NCI-H128 (cell line): ENCODE data around the gene OR51Q1.

ENCODE experiments used
- DNase-seq: peaks from one replicate; lab custom pipeline; 2025; ENCODE audit not compliant: unreplicated experiment; lab: John Stamatoyannopoulos, UW

Gene OR51Q1, protein sequence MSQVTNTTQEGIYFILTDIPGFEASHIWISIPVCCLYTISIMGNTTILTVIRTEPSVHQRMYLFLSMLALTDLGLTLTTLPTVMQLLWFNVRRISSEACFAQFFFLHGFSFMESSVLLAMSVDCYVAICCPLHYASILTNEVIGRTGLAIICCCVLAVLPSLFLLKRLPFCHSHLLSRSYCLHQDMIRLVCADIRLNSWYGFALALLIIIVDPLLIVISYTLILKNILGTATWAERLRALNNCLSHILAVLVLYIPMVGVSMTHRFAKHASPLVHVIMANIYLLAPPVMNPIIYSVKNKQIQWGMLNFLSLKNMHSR

DNA sequence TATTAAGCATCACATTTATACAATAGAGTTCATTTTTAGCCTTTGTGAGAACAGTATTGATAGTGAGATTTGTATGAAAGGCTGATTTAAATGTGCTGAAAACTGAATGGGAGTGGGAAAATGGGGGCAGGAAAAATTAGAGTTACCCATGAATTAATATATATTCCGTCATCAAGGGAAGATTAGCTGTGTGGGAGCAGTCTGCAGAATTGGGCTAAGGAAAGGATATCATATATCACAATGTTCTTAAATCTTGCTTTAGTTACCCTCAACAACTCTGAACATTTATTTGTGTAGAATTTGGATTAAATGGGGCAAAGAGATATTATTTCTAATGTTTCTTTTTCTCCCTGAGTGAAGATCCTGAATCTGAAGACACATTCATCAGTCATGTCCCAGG lies at the start of gene OR51Q1:
OR51Q1 (plus strand) TSS at position 301 of the 400 bp plus-strand sequence; CDS start at position 391, 90 bp downstream.
- DNase-seq, result no peak

DNA sequence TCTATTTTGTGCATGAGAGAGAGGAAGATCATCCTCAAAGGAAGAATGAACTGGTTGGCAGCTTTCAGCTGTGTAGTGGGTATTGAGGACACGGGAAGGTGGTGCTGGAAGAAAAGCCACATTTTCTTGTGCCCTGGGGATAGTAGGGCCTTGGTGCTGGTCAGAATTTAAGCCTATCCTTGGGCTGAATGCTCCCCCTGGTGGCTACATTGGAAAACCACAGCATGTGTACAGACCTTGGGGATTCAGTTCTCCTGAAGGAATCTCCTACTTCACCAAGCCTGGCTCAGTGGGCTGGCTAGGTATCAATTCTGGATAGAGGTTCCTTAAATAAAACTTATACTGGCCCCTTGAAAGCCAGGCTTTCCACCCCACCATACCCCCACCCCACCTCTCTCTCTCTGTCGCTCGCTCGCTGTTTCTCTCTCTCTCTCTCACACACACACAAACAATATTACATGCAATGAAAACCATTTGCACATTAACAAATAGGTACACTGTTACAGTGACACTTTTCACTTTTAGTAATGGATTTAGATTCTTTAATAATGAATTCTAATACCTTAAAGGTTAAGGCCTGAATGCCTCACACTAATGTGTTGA lies 41.1 kb upstream of the OR51Q1 start:
- no peak for DNase-seq

DNA sequence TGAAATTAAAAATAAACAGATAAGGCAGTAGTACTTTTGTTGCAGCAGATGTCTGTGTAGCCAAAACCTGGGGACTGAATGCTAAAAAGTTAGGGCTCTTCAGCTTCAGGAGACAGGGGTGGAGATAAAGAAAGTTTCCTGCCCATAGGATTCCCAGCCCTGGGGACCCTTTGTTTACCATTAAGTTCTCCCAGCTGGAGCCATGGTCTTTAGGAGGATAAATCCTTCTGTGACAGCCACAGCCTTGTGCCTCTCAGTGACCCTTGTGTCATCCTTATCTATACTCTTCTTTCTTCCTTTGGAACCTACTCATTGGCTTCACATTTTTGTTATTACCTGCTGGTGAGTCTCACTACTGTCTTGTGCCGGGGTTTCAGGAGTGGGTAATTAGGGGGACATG lies 38.3 kb upstream of the OR51Q1 start, which contains the start of gene OR51M1:
OR51M1 (plus strand) TSS at position 237 of the 400 bp plus-strand sequence. CDS start 5,587 bp downstream, outside the sequence.
- DNase-seq, result no peak

DNA sequence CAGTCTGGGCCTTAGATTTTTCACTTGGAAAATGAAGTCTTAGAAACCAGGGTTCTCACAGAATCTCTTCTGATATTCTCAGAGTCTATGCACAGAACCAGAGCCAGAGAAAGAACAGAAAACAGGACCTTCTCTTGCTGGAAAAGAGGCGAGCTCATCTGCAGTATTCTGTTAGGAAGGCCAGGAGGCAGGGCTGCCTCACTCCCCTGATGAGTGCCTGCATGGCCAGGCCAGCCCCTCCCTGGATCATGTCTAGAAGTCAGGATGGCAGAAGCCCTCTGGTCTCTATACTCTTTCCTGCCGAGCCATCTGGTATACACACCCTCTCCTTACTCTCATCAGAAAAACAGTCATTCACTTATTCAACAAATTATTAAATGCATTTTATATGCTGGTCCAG lies 37.6 kb upstream of the OR51Q1 start:
- no peak for DNase-seq

DNA sequence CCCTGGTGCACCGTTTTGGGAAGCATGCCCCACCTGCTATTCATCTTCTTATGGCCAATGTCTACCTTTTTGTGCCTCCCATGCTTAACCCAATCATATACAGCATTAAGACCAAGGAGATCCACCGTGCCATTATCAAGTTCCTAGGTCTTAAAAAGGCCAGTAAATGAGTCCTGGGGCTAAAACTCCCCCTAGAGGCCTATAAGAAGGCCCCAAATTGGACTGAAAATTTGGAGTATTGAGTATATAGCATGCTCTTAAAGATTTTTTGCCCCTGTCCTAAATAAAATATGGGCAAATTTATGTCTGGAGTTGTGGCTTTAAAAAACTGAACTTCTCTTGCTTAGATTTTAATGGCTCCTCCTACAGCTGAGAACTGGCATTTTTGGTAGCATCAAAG lies 31.7 kb upstream of the OR51Q1 start:
- DNase-seq, result no peak

DNA sequence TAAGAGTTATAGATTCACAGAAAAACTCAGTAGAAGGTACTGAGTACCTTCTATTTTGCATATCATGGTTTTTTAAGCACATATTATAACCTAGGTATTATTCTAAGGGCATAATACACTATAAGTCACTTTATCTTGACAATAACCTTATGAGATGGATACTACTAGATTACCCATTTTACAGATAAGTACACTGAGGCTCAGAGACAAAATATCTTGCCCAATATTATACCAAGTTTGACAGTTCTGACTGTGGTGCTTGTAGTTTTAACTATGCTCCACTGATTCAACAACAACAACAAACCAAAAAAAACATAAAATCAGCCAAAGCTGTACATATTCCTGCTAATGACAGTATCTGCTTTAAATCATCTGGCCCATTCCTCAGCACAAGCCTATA lies 27.8 kb upstream of the OR51Q1 start:
- DNase-seq, result no peak

DNA sequence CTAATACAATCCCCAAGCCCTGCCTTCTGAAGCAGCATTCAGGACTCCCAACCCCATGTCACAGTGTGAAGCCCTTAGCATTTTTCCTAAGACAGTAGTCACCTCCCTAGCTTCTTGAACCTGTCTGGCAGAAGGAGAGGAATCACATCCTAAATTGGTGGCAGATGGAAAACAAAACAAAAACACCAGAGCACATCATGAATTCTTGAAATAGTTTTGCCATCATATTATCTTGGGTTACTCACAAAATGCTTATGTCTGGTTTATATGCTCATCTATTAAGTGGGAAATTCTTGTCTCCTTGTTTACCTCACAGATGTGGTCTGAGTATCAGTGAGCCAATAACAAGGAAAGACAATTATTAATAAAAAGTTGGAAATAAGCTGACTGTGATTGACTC lies 23.0 kb upstream of the OR51Q1 start:
- DNase-seq, result no peak

DNA sequence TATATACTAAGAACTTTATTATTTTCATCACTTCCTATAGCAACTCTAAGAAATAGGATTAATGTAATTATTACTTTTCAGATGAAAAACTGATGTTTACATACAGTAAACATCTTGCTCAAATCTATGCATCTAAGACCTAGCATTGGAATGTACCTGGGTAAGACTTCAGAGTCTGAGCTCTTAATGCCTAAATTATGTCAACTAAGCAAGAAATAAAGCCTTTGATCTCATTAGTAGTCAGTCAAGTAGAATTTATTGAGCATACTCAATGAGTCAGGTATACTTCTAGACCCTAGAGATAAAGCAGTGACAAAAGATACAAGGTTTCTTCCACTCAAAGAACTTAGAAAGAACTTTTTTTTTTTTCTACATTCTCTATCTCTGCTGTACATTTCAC lies 16.7 kb upstream of the OR51Q1 start:
- no peak for DNase-seq

DNA sequence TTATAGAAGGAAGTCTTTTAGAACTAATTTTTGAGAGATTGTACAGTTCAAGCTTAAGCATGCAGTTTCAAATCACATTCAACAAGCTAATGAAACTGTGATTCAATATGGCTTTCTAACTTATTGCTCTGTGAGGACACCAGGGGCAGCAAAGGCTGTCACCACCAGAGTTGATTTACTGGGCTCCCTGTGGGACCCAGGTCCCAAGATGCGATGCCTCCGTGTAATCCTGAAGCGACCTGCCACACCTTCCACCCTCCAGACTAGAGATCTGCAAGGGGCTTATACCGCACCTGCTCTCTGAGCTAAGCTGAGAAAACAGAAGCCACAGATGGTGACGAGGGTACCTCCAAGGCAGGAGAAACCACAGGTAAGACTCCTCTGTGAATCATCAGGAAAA lies 918 bp upstream of the OR51Q1 start:
- no peak for DNase-seq

DNA sequence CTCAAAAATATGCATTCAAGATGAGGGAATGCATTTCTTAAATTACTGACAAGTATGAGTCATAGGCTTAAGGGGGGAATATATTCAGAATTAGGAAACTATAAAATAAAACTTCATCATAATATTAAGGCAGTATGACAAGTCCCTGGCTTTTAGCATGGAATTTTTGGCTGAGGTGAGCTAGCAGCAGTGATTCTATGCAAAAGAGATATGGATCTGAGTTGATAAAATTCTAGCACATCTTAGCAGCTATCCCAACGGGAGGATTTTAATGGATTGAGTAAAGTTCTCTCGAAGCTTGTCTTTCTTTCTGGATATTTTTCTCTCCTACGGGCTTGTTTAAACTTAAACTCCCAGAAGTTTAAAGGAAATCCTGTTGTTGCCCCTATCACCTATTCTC lies 1.2 kb downstream of the OR51Q1 start:
- DNase-seq, result no peak

DNA sequence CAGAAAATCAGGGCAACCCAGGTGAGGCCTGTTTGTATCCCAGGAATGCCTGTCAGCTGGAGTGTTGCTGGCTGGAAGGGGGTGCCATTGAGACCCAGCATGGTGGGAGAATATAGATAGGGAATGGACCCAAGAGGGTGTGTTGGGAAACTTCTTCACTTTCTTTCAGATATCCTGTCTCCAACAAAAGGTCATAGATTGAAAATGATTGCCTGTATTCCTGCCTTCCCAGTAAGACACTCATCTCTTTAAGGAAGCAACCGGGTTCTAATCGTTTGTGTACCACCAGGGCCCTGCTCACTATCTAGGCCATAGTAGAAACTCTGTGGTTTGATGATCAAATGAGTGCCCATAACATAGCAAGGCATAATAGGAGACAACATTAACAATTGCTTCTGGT lies 19.5 kb downstream of the OR51Q1 start, which contains the start of gene OR51I1:
OR51I1 (minus strand) TSS at position 101 of the 400 bp plus-strand sequence; CDS start at position 101, 0 bp downstream.
- DNase-seq, result no peak

DNA sequence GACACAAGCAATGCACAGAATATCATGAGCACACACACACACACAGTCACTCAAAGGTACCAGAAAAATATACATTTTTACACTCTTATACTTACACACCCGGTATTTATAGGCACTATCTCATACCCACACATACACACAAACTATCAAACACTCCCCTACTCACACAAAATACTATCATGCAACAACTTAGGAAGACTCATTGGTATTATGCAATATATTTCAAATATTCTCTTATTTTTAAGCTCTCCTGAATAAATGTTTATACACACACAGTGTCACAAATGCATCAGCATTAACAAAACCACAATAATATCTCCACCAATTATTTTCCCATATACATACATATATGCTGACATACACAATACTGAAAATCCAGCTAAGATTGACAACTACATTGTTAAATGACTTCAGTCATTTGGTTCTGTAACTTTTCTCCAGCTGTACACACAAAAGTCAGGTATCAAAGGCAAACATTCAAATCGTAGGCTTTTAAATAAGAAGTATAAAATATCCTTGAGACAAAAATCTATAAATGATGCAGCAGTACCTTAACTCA lies 22.0 kb downstream of the OR51Q1 start:
- DNase-seq, result no peak

DNA sequence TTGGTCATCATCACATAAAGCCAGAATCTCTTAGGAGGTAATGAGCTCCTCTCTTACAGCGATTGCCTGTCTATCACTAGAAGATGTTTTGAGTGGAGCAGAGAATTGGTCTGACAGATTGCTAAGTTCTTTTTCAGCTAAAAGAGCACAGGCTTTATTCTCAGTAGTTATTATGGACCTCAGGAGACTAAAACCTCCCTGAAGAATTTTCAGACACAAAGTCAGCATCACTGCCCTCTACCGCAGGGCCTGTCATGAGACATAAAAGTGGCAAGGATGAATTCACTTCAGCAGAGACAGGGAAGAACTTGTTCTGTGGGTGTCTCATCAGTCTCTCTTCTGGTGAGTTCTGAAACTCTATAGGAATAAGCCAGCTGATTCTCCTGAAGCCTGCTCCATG lies 27.1 kb downstream of the OR51Q1 start, which contains the start of gene OR51I2:
OR51I2 (plus strand) TSS at position 301 of the 400 bp plus-strand sequence. CDS start 4,166 bp downstream, outside the sequence.
- DNase-seq, result no peak

DNA sequence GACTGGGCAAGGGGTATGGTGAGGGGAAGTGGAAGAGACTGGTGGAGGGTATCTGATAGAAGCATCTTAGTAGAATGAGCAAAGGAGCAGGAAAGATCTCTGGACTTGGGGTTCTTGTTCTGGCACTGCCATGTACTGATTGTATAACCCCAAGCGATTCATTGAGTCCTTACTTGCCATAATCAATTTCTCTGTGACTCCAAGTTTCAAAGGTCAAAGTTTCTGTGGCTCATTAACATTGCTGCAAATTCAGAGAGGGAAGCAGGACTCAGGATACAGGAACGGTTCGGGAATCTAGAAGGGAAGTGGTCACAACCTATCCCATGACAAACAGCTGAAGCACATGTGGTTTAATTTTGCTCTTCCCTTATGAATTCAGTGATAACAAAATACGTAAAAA lies 27.5 kb downstream of the OR51Q1 start:
- no peak for DNase-seq

DNA sequence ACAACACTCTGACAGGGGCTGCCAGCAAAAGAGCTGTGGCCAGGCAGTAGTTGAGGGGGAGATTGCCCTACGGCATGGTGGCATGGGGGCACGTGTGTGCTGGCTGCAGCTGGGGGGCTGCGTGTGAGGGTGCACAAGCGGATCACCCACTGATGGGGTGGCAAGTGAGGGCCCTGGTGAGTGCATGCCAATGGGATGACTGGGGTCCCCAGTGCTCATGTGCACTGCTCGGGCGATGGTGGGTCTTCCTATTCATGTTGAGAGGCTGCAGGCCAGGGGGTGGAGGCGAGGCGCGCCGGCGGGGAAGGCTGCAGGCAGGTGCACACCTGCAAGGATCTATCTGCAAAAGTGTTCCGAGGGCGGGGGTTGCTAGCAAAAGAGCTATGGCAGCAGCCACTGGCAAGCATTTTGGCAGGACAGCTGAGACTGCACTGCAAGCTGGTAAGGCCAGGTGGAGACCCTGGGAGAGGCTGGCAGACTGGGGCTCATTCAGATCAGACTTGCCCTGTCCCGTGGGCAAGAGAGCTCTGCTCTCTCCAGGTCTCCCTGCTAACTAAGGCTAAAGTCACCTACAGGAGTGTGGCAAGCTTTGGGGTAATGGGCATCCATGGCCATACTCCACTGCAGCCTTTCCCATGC lies 39.2 kb downstream of the OR51Q1 start:
- no peak for DNase-seq

DNA sequence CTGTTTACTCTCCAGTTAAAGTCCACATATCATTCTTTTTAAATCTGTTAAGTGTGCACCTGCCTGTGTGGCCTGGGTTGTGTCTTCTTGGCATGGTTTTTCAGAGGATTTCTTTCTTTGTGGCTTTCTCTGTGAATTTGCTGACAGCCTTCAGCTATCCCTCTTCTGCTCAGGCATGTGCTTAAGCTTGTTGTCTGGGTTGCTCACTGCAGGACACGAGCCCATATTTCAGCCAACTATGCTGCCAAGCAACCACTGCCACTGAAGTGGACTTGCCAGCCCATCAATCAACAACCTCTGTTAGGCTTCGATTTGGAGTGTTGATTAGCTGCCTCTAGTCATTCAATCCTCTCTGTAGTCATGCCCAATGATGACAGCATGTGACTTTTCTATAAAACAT lies 45.6 kb downstream of the OR51Q1 start:
- DNase-seq, result no peak
